Uterus (tissue), 2 donors: ENCODE measurements around the gene IQSEC3.

Source experiments
- CTCF ChIP-seq, 4 experiments: fragments of 200-600 bp in 2 of 4; fragments of 450-650 bp in 2 of 4; sonication (generic) in 2 of 4; IDR thresholded peaks; one replicate each; pipeline ENCODE4 v1.5.1; 2016 to 2019; ENCODE audit warnings: antibody characterized with exemption in 4 of 4, mild to moderate bottlenecking in 2 of 4, moderate library complexity in 1 of 4
- POLR2A ChIP-seq, 2 donors: fragments of 450-650 bp; IDR thresholded peaks; one replicate each; pipeline ENCODE4 v1.6.1; 2016; ENCODE audit warnings: antibody characterized with exemption in 2 of 2, mild to moderate bottlenecking in 1 of 2, moderate library complexity in 1 of 2

- no peak for TF ChIP-seq CTCF (IDR thresholded peaks at IDR 0.05)
- TF ChIP-seq POLR2A (IDR thresholded peaks at IDR 0.05): no peak
Observed at GRCh38 chr12:58832-59231, 7.7 kb upstream of the IQSEC3 start.
